ENCODE data around the gene KATNAL2.

KATNAL2 gene, protein sequence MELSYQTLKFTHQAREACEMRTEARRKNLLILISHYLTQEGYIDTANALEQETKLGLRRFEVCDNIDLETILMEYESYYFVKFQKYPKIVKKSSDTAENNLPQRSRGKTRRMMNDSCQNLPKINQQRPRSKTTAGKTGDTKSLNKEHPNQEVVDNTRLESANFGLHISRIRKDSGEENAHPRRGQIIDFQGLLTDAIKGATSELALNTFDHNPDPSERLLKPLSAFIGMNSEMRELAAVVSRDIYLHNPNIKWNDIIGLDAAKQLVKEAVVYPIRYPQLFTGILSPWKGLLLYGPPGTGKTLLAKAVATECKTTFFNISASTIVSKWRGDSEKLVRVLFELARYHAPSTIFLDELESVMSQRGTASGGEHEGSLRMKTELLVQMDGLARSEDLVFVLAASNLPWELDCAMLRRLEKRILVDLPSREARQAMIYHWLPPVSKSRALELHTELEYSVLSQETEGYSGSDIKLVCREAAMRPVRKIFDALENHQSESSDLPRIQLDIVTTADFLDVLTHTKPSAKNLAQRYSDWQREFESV

DNA sequence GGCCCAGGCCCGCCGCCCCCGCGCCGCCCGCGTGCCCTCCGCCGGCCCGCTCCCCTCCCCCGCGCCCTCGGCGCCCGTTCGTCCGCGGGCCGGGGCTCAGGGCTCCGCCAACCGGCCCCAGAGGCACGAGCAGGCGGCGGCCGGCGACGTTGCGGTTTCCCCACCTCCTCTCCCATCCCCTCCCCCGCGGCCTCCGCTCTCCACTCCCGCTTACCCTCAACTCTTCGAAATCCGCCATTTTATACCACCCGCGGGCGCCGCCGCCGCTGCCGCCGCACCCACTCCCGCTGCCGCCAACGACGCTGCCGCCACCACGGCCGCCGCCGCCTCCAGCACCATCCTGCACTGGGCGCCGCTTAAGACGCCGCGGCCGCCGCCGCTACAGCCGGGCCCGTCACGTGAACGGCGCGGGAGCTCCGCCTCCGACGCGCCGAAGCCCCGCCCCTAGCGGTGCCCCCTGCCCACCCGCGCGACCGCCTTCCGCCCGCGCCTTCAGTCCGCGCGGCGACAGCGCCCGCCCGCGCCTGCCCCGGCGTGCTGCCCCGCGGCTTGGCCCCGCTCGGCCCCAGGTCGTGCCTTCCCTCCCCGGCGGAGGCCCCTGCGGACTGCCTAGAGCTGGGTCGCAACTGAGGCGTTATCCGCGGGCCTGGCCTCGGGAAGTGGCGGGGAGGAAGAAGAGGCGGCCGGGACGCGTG is at the start of gene KATNAL2, which contains the start of gene PIAS2:
Gene KATNAL2, plus strand, starts transcription at position 495 of the 695 bp plus-strand sequence. CDS start 29,271 bp downstream, outside the sequence.
Gene PIAS2, minus strand, starts transcription at position 400 of the 695 bp plus-strand sequence. Its CDS starts 162 bp downstream, at position 238.
- DNase-seq, result peak; percentile 35 to 90

DNA sequence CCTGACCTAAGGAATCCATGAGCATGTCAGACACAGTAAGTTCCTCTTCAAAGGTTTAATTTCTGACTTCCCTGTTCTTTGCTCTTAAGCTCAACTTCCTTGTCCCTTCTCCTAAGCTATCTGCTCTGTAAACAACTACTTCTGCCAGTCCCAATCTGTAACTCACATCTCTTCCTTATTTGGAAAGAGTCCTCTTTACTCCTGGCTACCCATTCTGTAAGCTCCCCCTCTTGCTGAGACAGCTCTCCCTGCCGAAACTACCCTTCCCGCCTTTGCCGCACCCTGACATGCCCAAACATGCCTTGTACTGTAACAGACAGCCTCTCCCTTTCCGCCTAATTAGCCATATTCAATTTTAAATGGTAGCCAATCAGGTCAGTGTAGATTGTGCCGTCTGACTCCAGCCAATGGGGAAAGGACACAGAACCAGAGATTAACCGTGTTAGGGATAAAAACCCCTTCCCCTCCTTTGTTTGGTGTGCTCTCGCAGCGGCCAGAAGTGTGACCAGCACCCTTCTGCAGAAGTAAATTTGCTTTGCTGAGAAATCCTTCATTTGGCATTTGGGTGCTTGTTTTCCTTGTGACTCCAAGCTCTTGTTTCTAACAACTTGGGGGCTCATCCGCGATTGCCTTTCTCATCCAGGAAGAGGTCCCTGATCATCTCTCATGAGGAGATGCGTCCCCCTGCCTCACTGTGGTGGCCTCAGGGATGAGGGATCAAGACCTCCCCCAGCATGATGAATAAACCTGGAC is 49.1 kb upstream of the KATNAL2 start:
- peak in 1 of 2 experiments; percentile 17 for DNase-seq

DNA sequence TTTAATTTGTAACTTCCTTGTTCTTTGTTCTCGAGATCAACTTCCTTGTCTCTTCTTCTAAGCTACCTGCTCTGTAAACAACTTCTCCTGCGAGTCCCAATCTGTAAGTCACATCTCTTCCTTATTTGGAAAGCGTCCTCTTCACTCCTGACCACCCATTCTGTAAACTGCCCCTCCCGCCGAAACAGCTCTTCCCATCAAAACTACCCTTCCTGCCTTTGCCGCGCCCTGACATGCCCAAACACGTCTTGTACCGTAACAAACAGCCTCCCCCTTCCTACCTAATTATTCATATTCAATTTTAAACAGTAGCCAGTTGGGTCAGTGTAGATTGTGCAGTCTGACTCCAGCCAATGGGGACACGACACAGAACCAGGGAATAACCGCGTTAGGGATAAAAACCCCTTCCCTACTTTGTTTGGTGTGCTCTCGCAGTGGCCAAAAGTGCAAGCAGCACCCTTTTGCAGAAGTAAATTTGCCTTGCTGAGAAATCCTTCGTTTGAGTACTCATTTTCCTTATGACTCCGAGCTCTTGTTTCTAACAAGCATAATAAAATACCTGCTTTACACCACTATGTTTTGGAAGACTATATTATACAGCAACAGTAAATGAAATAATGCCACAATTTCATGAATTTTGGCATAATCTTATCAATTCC is 39.9 kb upstream of the KATNAL2 start:
- DNase-seq, result no peak

DNA sequence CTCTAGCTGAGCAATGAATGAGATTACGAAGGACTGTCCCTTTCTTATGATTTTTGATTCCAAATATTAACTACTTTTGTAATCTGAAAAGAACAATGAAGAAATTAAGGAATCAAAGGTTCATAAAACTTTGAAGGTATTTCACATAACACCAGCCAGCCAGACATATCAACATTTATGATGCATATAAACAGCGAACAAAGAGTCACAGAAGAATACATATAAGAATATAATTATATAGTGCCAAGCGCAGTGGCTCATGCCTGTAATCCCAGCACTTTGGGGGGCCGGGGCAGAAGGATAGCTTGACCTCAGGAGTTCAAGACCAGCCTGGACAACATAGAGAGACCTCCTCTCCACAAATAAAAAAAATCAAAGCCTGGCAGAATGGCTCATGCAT is 34.2 kb upstream of the KATNAL2 start:
- no peak for DNase-seq

DNA sequence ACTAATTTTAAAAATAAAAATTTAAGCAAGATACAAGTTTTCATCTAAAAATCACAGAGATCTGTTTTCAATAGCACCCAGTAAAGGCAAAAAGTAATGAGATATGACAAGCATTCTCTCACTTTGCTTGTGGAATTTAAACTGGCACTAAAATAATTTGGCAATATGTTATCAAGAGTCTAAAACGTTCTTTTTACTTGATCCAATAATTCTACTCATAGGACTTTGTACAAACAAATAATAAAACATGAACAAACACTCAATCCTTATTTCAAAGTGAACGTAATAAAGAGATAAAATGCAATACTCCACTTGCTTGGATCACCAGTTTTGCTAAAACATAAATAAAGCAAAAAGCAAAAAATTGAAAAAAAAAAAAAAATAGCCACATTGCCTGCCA is 30.5 kb upstream of the KATNAL2 start:
- no peak for DNase-seq

DNA sequence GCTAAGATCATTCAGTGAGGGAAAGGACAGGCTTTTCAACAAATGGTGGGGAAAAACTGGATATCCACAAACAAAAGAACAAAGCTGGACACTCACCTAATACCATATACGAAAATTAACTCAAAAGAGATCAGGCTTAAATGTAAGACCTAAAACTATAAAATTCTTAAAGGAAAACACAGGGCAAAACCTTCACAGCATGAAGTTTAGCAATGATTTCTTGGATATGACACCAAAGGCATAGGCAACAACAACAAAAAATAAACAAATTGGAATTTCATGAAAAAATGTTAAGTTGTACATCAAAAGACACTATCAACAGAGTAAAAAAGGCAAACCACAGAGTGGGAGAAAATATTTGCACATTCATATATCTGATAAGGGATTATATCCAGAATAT is 28.4 kb upstream of the KATNAL2 start:
- no peak for DNase-seq

DNA sequence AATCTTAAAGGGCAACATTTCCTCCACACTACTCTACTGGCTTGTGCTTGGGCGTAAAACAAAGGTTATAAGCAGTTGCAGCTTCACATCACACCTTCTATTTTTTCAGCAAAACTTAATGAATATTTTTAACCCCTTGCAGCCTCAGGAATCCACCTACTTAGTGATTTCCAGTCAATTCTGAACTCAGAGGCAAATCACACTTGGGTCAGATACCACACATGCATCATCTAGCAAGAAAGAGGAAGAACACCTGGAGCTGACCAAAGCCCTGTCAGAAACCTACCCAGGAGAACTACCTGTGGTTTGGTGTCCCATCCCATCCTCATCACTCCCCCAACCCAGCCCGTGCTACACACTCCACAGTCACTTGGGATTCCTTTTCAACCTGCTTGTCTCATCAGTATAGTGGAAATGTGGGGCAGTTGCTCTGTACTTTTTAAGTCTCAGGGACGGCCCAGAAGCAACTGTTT is 25.6 kb upstream of the KATNAL2 start:
- no peak for DNase-seq

DNA sequence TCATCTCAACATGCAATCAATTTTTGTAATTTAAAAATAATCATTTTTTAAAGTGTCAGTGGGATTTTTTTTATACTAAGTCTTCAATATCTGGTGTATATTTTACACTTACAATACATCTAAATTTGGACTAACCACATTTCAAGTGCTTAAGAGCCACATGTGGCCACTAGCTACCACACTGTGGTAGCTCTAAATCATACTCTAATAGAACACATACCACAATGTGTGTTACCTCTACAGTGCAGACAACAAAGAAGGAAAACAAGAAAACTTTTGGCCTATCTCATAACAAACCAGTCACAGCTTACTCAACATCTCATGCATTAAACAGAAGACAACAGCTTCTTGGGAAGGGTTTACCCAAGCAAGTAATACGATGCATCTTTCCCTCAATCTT is 24.6 kb upstream of the KATNAL2 start:
- no peak for DNase-seq

DNA sequence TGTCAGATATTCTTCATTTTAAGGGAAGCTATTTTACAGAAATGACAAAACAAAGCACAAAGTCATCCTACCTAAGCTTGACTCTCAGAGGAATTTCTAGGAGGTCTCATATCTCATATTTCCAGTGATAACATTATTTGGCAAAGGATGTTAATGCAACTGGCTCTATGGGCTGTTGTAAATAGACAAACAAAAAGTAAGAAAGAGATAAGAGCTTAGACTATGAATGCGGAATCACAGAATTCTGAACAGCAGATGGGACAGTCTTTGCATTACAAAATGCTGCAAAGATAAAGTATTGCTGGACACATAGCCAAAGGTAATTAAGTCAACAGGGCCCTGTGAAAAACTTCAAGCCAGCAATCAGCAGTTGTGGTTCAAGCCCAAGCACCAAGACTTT is 24.0 kb upstream of the KATNAL2 start:
- no peak for DNase-seq

DNA sequence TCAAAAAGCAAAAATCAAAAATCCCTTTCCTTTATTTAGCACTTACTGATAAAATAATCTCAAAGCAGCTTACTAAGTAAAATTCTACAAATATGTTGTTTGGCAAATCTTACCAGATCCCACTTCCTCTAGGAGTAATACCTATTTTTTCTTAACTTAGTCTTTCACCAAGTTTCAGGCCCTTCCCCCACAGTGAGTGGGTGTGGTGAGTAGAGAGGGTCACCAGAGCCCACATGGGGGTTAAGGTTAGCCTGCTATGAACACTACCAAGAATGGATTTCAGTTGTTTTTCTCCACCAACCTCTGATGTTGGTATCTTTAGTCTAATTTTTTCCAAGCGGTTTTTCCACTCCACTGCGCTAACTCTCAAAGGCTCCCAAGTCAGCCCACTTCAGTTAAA is 23.3 kb upstream of the KATNAL2 start:
- DNase-seq, result no peak

DNA sequence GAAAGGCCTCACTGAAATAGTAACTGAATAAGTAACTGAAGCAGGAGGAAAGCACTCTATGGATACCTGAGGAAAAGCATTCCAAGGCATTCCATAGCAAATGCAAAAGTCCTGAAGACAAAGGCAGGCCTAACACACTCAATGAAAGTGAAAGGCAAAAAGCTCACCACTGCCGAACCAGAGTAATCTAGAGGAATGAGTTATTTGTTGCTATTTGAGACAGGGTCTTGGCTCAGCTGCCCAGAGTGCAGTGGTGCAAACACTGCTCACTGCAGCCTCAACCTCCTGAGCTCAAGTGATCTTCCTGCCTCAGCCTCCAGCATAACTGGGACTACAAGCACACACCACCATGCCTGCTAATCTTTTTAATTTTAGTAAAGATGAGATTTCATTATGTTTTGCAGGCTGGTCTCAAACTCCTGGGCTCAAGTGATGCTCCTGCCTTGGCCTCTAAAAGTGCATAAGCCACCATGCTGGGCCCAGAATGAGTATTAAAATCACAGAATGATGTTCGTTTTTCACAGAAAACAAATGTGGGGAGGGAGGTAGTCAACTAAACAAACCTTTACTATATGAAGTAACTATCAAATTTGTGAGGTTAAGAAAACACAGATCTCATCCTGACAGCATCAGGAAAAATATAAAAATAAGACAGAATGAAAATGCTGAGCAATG is 18.0 kb upstream of the KATNAL2 start:
- no peak for DNase-seq

DNA sequence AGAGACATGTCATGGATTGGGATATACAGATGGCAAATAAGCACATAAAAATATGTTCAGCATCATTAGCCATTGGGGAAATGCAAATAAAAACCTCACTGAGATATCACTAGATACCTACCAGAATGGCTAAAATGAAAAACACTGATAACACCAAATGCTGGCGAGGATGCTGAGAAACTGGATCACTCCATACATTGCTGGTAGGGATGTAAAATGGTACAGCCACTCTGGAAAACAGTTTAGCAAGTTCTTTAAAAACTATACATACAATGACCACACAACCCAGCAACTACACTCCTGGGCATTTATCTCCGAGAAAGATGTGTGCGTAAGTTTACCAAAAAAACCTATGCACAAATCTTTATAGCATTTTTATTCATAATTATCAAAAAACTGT is 14.0 kb upstream of the KATNAL2 start:
- no peak for DNase-seq

DNA sequence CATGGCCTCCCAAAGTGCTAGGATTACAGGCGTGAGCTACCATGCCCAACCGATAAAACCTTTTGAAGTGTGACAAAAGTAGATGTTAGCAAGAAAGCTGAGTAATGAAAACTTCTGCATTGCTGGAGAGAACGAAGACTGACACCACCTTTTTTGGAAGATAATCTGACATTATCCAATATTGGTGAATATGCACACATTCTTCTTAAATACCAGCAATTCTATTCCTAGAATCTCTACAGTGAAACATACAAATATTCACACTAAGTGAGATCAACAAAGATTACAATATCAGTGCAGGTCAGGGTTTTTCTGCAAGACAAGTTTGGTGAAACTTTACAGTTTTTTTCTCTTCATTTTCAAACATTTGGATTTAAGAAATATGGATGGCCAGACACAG is 7.9 kb upstream of the KATNAL2 start:
- DNase-seq, result no peak

DNA sequence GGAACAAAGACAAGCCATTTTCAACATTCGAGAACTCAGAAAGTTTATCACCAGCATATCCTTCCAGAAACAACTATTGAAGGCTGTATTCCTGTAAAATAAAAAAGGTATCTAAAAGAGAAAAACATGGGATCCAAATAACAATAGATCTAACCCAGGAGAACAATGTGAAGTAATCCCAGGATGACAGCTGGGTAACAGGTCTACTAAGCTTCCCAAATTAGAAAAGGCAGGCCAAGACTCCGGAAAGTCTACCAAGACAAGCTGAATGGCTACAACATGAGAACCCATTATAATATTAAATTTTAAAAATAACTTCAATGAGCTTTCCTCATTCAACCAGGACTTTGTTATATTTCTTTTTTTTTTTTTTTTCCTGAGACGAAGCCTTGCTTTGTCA is 6.5 kb upstream of the KATNAL2 start:
- no peak for DNase-seq

DNA sequence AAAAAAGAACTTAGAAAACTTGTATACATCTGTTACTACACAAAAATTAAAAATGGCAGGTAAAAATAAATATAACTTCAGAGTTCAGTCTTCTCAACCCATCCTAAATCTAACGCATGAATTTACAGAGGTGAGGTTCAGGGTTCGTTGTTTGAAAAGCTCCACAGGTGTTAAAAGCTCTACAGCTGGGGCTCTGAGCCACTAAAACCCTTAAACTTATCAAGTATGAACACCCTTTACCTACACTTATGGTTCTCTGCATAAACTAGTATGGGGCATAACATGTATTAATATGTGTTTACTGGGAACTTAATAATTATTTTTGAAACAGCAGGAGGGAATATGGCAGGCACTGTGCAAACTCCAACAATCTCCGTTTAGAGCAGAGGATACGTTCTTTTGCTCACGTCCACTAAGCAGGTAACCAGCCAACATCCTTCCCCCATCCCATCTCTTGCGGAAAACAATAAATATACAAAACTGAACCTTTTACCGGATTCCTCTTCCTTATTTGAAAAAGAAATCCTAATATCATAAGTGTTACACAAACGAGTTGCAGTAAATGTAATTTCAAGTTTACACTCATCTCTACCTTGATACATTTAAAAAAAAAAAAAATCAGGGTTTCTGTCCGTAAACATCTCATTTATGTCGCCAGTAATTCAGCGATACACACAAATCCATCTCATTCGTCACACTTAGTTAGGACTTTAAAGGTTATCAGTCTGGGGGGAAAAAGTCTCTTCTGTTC is 1.4 kb upstream of the KATNAL2 start:
- no peak for DNase-seq

DNA sequence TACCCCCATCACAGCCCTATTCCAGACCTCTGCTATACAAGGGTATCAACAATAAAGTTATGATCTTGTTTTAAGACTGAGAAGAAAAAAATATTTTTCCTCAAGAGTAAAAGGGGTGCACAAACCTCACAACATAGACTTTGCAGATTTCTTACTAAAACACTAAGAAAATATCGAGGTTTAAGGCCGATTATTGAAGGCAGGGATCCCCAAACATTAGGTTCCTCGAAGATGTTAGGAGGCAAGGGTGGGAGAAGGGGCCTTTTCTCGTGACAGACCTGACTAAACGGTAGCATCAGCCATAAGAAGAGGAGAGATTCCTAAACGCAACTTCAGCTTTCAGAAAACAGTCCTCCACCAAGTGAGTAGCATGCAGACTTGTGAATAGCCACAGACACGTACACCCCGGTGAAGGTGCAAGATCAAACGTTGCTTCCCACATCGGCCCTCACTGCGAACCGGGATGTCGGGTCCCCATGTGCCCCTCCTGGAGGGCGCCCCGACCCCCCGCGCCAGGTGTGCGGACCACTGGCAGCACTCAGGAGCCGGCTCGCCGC is 773 bp upstream of the KATNAL2 start:
- peak in 1 of 2 experiments; percentile 12 for DNase-seq

DNA sequence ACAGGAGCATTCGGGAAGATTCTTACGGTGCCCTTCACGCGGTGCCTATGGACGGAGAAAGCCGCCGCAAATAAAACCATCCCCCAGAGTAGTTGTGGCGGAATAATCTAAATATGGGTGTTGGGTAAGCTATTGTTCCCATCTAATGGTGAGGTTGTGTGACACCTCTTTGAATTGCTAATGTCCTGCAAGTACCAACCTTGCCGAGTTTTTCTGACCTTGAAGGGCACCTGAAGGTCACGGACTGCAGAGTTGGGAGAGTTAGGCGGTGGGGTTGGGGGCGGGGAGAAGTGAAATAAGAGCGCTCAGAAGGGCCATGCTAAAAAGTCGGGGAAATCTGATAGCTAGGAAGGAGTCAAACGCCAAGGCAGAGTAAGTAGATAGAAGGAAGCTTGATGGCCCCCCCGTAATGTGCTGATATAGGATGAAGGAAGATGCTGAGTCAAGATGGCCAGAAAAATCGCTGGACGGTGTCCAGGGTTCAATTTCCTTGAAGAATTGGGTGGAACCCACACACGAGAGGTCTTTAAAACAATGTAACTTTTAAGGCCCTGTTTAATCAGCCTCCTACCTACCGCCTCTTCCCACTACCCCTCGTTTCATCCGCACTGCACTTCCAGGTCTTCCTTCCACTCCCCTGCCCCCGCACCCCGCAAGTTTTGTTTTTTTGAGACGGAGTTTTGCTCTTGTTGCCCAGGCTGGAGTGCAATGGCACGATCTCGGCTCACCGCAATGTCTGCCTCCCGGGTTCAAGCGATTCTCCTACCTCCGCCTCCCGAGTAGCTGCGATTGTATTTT is 600 bp downstream of the KATNAL2 start:
- peak in 1 of 2 experiments; percentile 17 for DNase-seq

DNA sequence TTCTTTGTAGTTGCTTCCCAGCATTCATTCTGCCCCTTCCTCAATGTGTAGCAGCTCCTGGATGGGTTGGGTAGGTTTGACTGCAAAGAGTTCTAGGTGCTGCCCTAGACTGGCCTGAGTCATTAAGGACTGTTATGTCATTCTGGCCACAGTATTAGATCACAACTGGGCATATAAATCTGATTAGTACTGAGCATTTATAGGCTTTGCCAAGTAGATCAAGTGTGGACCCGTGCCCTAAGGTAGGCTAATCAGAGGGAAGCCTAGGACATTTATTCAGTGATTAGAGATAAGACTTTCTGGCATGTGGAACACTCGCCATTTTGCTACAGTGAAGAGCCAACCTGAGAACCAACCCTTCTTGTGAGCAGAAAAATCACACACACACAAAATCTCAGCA is 2.7 kb downstream of the KATNAL2 start:
- no peak for DNase-seq

DNA sequence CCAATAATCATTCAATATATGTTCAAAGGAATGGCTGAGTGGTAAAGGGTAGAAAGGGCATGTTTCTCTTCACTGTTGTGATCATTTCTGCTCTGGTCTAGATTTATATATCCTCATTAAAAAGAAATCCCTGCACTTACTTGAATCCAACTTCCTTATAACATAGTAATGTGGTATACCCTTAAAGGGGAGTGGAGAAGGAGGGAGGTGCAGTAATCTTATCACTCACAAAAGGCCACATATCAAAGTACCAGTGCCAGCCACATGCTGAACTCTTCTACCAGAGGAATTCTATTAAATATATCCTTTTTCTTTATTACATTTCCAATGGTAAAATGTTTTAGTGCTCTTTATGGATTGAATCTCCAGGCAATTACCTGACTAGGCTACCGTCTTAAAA is 3.3 kb downstream of the KATNAL2 start:
- DNase-seq, result no peak

All from NCI-H446 (cell line).